ENCODE measurements around the gene CLEC10A. TPM values are rescaled to one million over a fixed set of nuclear protein-coding genes. Genes with fewer than 3 reads are reported as not detected.

Gene CLEC10A

DNA sequence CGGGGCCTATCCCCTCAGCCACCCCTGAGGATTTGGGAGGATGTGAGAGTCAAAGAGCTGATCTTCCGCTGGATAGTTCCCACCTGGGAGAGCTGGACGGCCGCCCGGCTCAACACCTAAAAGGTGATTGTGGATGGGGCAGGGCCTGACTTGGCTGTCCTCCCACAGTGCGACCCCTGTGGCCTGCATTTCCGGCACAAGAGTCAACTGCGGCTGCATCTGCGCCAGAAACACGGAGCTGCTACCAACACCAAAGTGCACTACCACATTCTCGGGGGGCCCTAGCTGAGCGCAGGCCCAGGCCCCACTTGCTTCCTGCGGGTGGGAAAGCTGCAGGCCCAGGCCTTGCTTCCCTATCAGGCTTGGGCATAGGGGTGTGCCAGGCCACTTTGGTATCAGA is 52.7 kb downstream of the CLEC10A start:
- Histone ChIP-seq H3K27me3 (ENCODE audit: control insufficient read depth, insufficient read depth, low read length) (peaks cover 10% of the 10 kb centered on the region), H3K4me3 (ENCODE audit: low read length) (no peak overlapping the region), H3K4me1 (ENCODE audit: control insufficient read depth, insufficient read depth, low read length) (no peaks in the 10 kb centered on the region), H3K9me3 (replicated peaks; ENCODE audit: low read length) (no peaks in the 10 kb centered on the region), H3K36me3 (ENCODE audit: insufficient read depth, low read length) (no peaks in the 10 kb centered on the region), H3K9ac (ENCODE audit: low read depth, low read length) (no peak overlapping the region), H3K4me2 (ENCODE audit: low read length) (no peak overlapping the region)

DNA sequence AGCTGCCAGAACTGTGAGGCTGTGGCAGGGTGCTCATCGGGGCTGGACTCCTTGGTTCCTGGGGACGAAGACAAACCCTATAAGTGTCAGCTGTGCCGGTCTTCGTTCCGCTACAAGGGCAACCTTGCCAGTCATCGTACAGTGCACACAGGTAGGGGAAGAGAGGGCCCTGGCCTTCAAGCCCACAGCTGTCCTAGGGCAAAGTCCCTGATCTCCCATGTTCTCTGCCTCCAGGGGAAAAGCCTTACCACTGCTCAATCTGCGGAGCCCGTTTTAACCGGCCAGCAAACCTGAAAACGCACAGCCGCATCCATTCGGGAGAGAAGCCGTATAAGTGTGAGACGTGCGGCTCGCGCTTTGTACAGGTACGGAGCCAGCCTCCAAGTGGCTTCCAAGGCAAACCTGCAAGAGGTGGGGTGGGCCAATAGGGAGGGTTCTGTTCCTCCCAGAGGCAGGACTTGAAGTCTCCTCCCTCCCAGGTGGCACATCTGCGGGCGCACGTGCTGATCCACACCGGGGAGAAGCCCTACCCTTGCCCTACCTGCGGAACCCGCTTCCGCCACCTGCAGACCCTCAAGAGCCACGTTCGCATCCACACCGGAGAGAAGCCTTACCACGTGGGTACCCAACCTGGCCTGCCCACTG is 53.5 kb downstream of the CLEC10A start:
- Histone ChIP-seq H3K9ac (ENCODE audit: low read depth, low read length) (no peak overlapping the region), H3K4me1 (ENCODE audit: control insufficient read depth, insufficient read depth, low read length) (peaks cover 3% of the 10 kb centered on the region), H3K4me3 (ENCODE audit: low read length) (no peak overlapping the region), H3K4me2 (ENCODE audit: low read length) (no peak overlapping the region), H3K36me3 (ENCODE audit: insufficient read depth, low read length) (no peaks in the 10 kb centered on the region), H3K27me3 (ENCODE audit: control insufficient read depth, insufficient read depth, low read length) (peaks cover 11% of the 10 kb centered on the region), H3K9me3 (replicated peaks; ENCODE audit: low read length) (no peaks in the 10 kb centered on the region)

DNA sequence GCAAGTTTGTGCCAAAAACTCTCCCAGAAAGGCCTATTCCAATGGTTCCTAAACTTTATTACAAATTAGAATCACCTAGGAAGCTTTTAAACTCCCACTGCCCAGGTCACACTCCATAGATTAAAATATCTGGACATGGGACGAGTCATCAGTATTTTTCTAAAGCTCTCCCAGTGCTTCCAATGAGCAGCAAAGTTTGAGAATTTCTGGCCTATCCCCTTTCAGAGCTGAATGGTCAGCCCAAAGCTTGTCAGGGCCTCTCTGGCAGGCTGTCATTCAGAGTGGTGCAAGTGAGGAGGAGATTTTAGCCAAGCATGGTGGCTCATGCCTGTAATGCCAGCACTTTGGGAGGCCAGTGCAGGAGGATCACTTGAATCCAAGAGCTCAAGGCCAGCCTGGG is 54.8 kb downstream of the CLEC10A start:
- peaks cover 11% of the 10 kb centered on the region for H3K27me3 ChIP-seq (ENCODE audit: control insufficient read depth, insufficient read depth, low read length)
- H3K4me1 ChIP-seq (ENCODE audit: control insufficient read depth, insufficient read depth, low read length), result peaks cover 9% of the 10 kb centered on the region
- no peak overlapping the region for H3K9ac ChIP-seq (ENCODE audit: low read depth, low read length)
- no peak overlapping the region for H3K4me3 ChIP-seq (ENCODE audit: low read length)
- no peaks in the 10 kb centered on the region for H3K9me3 ChIP-seq (replicated peaks; ENCODE audit: low read length)
- H3K4me2 ChIP-seq (ENCODE audit: low read length), result no peak overlapping the region
- H3K36me3 ChIP-seq (ENCODE audit: insufficient read depth, low read length), result no peaks in the 10 kb centered on the region

Small RNA genes within 50 kb of the gene (small RNA-seq; reads per million reads assigned to genes)
- gene AC120057.1, result not detected
